Measurements from ENCODE around the gene CDC25B.

The CDC25B gene

DNA sequence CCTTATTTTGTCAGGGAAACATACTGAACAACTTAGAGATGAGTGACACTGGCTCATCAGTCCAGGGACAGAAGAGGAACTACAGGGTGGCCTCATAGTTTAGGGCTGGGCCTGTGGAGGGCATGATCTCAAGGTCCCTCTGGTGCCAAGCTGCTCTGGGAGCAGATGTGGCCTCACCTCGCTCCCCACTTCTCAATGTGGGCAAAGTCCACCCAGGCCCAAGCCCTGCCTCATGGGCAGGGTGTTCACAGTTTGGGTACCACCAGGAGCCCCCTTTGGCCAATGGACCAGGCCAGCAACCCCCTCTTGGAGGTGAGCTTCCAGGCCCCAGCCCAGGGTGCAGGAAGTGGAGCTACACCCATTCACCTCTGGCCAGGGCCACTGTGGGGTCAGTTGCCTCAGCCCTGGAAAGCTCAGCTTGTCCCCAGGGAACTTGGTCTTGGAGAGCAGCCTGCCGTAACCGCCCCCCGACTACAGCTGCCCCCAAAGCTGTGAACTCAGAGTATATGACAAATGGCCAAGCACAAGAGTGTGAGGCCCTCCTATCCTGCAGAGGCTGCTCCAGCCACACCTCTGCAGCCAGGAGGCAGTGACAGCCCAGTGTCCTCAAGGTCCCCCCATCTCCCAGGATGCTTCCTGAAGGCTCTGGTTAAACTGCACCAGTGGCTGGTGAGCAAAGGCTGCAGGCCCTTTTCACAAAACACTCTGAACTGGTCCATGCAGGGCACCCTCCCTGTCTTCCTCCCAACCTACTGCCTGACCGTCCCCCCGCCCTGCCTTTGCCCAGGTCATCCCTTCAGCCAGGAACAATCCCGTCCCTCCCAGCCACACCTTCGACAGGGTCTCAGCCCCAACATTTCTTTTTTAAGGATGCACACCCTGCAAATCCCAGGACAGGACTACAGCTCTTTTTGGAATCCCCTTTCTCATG is 32.2 kb upstream of the CDC25B start:
- DNase-seq (ENCODE audit: low spot score) = no peak

GRCh38 chr20:3764659-3765058 is 31.5 kb upstream of the CDC25B start:
- in situ Hi-C loops (cut with MboI; ENCODE audit: low sequenced_read_pairs, unreplicated experiment) = no loop called here
- DNase-seq (ENCODE audit: low spot score) = no peak
- TF ChIP-seq CTCF (IDR thresholded peaks at IDR 0.05; ENCODE audit: borderline replicate concordance, control extremely low read depth, extremely low read depth, insufficient read depth, missing control alignments) = no peak

More for the DNA sequence above, 32.2 kb upstream of the CDC25B start:
- TF ChIP-seq CTCF (IDR thresholded peaks at IDR 0.05; ENCODE audit: borderline replicate concordance, control extremely low read depth, extremely low read depth, insufficient read depth, missing control alignments) = no peak
- in situ Hi-C loops (cut with MboI; ENCODE audit: low sequenced_read_pairs, unreplicated experiment) = no loop called here

DNA sequence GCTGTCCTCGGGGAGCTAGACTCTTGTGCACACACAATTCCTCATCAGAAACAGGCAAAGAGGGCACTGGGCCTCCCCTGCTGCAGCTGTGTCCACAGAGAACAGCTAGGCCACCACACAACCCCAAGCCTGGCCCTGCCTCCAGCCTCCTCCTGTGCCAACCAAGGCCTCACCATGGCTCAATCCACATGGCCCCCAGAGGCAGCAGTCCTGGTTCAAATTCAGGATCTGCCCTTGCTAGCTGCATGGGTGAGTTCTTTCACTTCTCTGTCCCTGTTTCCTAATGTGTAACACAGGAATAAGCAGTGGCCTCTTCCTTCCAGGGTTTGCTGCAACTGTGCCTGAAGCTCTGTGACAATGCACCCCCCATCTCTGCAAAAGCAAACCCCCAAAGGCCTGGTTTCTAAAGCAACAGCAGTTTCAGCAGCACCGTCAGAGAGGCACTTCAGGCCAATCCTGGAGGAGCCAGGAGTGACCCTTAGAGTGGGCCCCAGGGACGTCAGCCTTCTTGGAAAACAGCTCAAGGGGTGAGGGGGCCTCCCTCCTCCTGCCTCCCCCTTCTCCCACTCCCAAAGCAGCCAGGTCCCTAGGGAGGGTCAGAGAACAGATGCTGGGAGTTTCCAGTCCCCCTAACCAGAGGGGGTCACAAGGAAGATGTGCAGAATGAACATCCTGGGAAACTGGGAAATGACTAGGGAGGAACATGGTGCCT is 30.8 kb upstream of the CDC25B start:
- no peak for TF ChIP-seq CTCF (IDR thresholded peaks at IDR 0.05; ENCODE audit: borderline replicate concordance, control extremely low read depth, extremely low read depth, insufficient read depth, missing control alignments)
- DNase-seq (ENCODE audit: low spot score) = no peak
- in situ Hi-C loops (cut with MboI; ENCODE audit: low sequenced_read_pairs, unreplicated experiment) = no loop called here

DNA sequence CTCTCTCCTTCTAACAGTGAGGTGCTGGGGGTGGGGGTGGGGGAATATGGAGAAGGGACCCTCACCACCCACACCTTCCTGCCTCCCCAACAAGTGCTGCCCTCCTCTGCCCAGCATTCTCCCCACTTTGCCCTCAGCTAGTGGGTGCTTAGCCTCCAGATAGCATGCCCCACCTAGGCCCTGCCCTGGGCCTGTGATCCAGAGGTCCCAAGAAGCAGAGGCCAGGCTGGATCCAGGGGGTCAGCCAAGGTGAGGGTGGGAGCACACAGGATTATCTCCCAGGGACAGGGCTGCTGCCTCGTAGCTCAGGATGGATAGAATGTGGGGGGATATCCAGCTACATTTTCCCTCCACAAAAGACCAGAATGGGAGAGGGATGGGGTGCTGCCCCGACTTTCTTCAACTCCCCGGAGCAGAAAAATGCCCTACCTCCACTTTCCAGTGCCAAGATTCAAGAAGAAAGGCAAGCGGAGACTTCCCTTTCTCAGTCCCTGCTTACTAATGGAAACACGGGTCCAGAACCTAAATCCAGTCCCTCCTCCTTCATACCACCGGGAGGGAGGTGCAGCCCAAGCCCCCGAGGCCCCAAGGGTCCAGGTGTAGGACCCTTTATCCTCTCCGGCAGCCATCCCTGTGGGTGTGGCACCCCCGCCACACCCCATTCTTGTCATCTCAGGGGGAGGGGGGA is 29.5 kb upstream of the CDC25B start:
- in situ Hi-C loops (cut with MboI; ENCODE audit: low sequenced_read_pairs, unreplicated experiment) = no loop called here
- no peak for TF ChIP-seq CTCF (IDR thresholded peaks at IDR 0.05; ENCODE audit: borderline replicate concordance, control extremely low read depth, extremely low read depth, insufficient read depth, missing control alignments)
- no peak for DNase-seq (ENCODE audit: low spot score)

DNA sequence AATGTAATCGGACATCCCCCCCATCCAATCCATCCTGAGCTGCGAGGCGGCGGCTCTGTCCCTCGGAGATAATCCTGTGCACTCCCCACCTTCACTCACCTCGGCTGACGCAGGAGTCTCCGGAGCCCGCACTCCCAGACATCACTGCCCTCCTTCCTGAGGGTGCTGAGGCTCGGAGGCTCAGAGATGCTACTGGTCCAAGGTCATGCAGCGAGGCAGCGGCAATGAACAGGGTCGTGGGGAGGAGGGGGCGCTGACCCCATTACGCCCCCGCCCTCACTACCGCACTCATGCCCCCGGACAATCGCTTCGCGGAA is 29.0 kb upstream of the CDC25B start:
- DNase-seq (ENCODE audit: low spot score) = no peak
- in situ Hi-C loops (cut with MboI; ENCODE audit: low sequenced_read_pairs, unreplicated experiment) = no loop called here
- no peak for TF ChIP-seq CTCF (IDR thresholded peaks at IDR 0.05; ENCODE audit: borderline replicate concordance, control extremely low read depth, extremely low read depth, insufficient read depth, missing control alignments)
